Fibroblast of pulmonary artery (primary cell): Measurements from ENCODE around the gene SOX11.

Source experiments
- DNase-seq: peaks from one replicate; pipeline ENCODE4 v3.0.0-alpha.2; 2010; ENCODE audit warnings: low read depth
- H3K4me3 ChIP-seq: replicated peaks from 2 replicates; pipeline ENCODE4 v1.5.1; 2011; ENCODE audit warnings: low read depth, mild to moderate bottlenecking, control low read depth, low read length, moderate library complexity
- CTCF ChIP-seq: IDR thresholded peaks from 2 replicates; pipeline ENCODE4 v1.5.1; 2011; ENCODE audit warnings: mild to moderate bottlenecking, control low read depth, low read length, inconsistent platforms; ENCODE audit errors: missing control alignments

SOX11 gene

DNA sequence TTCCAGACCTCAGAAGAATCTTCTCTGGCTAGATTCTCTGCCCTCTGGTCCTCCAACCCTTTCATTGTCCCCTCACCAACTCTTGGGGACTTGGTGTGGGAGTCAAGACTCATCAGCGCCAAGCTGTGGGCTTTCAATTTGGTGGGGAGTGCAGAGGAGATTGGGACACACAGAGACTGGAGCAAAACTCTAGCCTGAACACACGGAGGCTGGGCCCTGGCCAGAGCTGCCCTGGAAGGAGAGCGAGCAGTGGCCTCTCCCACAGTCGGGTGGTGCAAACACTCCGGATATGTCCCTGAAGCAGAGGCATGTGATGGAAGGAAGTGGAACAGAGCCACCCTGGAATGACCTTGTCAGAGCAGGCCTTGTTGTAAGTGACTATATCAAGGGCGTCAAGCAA is 8.7 kb upstream of the SOX11 start:
- H3K4me3 ChIP-seq = no peak overlapping the region
- no peak for TF ChIP-seq CTCF
- DNase-seq = no peak

- TF ChIP-seq CTCF = no peak
These were observed 7.0 kb upstream of the SOX11 start for GRCh38 chr2:5685225-5685624.

GRCh38 chr2:5686068-5686467 is 6.1 kb upstream of the SOX11 start:
- TF ChIP-seq CTCF = no peak
- H3K4me3 ChIP-seq = no peak overlapping the region

More at GRCh38 chr2:5685225-5685624, 7.0 kb upstream of the SOX11 start:
- no peak overlapping the region for H3K4me3 ChIP-seq
- DNase-seq = no peak

GRCh38 chr2:5686536-5686935 is 5.6 kb upstream of the SOX11 start:
- TF ChIP-seq CTCF = no peak
- no peak for DNase-seq
- H3K4me3 ChIP-seq = no peak overlapping the region

More at GRCh38 chr2:5686068-5686467, 6.1 kb upstream of the SOX11 start:
- DNase-seq = no peak

DNA sequence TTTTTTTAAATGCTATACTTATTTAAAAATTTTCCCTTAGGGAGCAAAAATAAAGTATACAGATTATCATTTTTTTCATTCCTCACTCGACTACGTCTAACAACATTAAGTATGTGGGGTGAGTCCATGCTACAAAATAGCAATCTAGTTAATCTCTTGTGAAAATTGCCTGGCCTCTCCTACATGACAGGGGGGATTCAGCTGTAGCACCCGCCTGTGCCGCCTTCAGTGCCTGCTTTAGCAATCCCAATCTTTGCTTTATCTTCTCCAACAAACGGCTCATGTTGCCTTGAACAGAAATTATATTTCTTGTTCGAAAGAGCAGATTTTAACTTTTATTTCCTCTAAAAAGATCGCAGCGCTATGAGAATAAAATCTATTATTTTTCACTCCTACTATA is 2.4 kb upstream of the SOX11 start:
- DNase-seq = no peak
- H3K4me3 ChIP-seq = no peak overlapping the region
- TF ChIP-seq CTCF = no peak

- H3K4me3 ChIP-seq = no peak overlapping the region
- TF ChIP-seq CTCF = no peak
- no peak for DNase-seq
These were observed 1.9 kb upstream of the SOX11 start for GRCh38 chr2:5690286-5690685.

GRCh38 chr2:5690718-5691220 is 1.4 kb upstream of the SOX11 start:
- no peak for TF ChIP-seq CTCF
- DNase-seq = no peak
- peak overlapping the region; percentile 37 for H3K4me3 ChIP-seq
